Umbilical cord (tissue), 2 donors: Measurements from ENCODE around the gene KMT5C. TPM values are rescaled to one million over a fixed set of nuclear protein-coding genes. Genes with fewer than 3 reads are reported as not detected.
"Not testable (repeated sequence)": the region's sequence is repeated elsewhere in the genome, so short reads cannot be mapped to it uniquely, and the experiment has no call there.

ENCODE experiments used
- DNase-seq: peaks from one replicate; pipeline ENCODE4 v3.0.0-alpha.2; 2015; ENCODE audit warnings: low spot score
- total RNA-seq: library from RNA; depleted of rRNA; stranded (reverse); fragments of >200 nt; gene quantifications from one replicate; pipeline ENCODE4 v1.2.3, GENCODE V29; 2014; ENCODE audit warnings: low replicate concordance; ENCODE audit not compliant: insufficient read depth

Gene KMT5C
- total RNA-seq, 1 donor from 2014 or later, result 10.6 TPM

- no peak for DNase-seq
Observed at GRCh38 chr19:55316646-55317045, 23.0 kb upstream of the KMT5C start.

GRCh38 chr19:55319785-55320184, 19.9 kb upstream of the KMT5C start:
- DNase-seq, result peak; percentile 54

- no peak for DNase-seq
Observed at GRCh38 chr19:55320844-55321419, 18.7 kb upstream of the KMT5C start.

GRCh38 chr19:55321466-55322137, 18.1 kb upstream of the KMT5C start:
- DNase-seq, result no peak

- DNase-seq, result no peak
Observed at GRCh38 chr19:55322204-55322885, 17.3 kb upstream of the KMT5C start.

- no peak for DNase-seq
Observed at GRCh38 chr19:55324662-55325061, 15.0 kb upstream of the KMT5C start.

- no peak for DNase-seq
Observed at GRCh38 chr19:55325172-55325571, 14.5 kb upstream of the KMT5C start, which contains the start of gene TMEM150B. Gene TMEM150B, minus strand, starts transcription at chr19:55325341. Its CDS starts 4,305 bp downstream, at chr19:55321036.

GRCh38 chr19:55328774-55329318, 10.8 kb upstream of the KMT5C start:
- not testable (repeated sequence) for DNase-seq

- DNase-seq, result not testable (repeated sequence)
Observed at GRCh38 chr19:55329791-55330190, 9.9 kb upstream of the KMT5C start.

- no peak for DNase-seq
Observed at GRCh38 chr19:55333870-55334269, 5.8 kb upstream of the KMT5C start.

- DNase-seq, result no peak
Observed at GRCh38 chr19:55336101-55336500, 3.6 kb upstream of the KMT5C start.

- DNase-seq, result no peak
Observed at GRCh38 chr19:55339889-55340783, 460 bp downstream of the KMT5C start.

- no peak for DNase-seq
Observed at GRCh38 chr19:55340784-55341147, 1.1 kb downstream of the KMT5C start.

- DNase-seq, result peak; percentile 52
Observed at GRCh38 chr19:55341171-55341588, 1.5 kb downstream of the KMT5C start.

- no peak for DNase-seq
Observed at GRCh38 chr19:55341595-55342531, 2.2 kb downstream of the KMT5C start.

- DNase-seq, result no peak
Observed at GRCh38 chr19:55344444-55344843, 4.8 kb downstream of the KMT5C start.

- DNase-seq, result no peak
Observed at GRCh38 chr19:55345101-55345817, 5.6 kb downstream of the KMT5C start.

GRCh38 chr19:55345818-55346724, 6.4 kb downstream of the KMT5C start:
- DNase-seq, result peak; percentile 48
